Measurements from ENCODE around the gene PFN4. TPM values are rescaled to one million over a fixed set of nuclear protein-coding genes. Genes with fewer than 3 reads are reported as not detected.

Gene PFN4
- total RNA-seq: under 1 TPM in 4 of 6 experiments, not detected in 2; 0.22 to 0.66 (median 0.30) TPM
- long read RNA-seq: 0 reads

GRCh38 chr2:24123195-24123921 lies at the start of gene PFN4, which contains the start of gene FAM228B:
Gene PFN4, minus strand, starts transcription at chr2:24123334. Its CDS starts 799 bp downstream, at chr2:24122535.
Gene FAM228B, plus strand, starts transcription at chr2:24123469. Its CDS starts 893 bp downstream, at chr2:24124362.
- Histone ChIP-seq H3K4me3 (peak within 1 kb of the TSS; percentile 53 to 74 (median 73)), H3K9me3 (no peaks in the 10 kb centered on the region), H3K4me1 (no peaks in the 10 kb centered on the region), H3K27me3 (no peaks in the 10 kb centered on the region), H3K27ac (peak within 1 kb of the TSS; percentile 65 to 72 (median 68)), H3K36me3 (no peaks in the 10 kb centered on the region)
- TF ChIP-seq POLR2A (IDR thresholded peaks at IDR 0.05) (peak; percentile 80), CTCF (IDR thresholded peaks at IDR 0.05) (no peak)
- intact Hi-C loops (cut with DNase I): no loop called here
- peak; percentile 97 to 99 (median 98) for ATAC-seq
- DNase-seq: peak; percentile 88 to 92 (median 91)
- WGBS (ENCODE audit: insufficient coverage, low coverage, low lambda C conversion rate, missing lambda C conversion rate): 0% methylated on average over 3 of the region's 103 CpGs

GRCh38 chr2:24169023-24169422 lies 45.9 kb upstream of the PFN4 start:
- WGBS (ENCODE audit: insufficient coverage, low coverage, low lambda C conversion rate, missing lambda C conversion rate): no CpG with 5 or more reads among the region's 5 CpGs
- no peaks in the 10 kb centered on the region for H3K36me3 ChIP-seq
- H3K4me1 ChIP-seq: no peaks in the 10 kb centered on the region
- H3K4me3 ChIP-seq: no peak overlapping the region
- DNase-seq (no peak), ATAC-seq (no peak)
- H3K27me3 ChIP-seq: no peaks in the 10 kb centered on the region
- no peak for TF ChIP-seq CTCF (IDR thresholded peaks at IDR 0.05)
- no peak for TF ChIP-seq POLR2A (IDR thresholded peaks at IDR 0.05)
- intact Hi-C loops (cut with DNase I): no loop called here
- no peaks in the 10 kb centered on the region for H3K9me3 ChIP-seq
- no peak overlapping the region for H3K27ac ChIP-seq

- no peak overlapping the region for H3K4me3 ChIP-seq
- H3K4me1 ChIP-seq: no peaks in the 10 kb centered on the region
- intact Hi-C loops (cut with DNase I): no loop called here
- DNase-seq (peak in 1 of 3 donors; percentile 41), ATAC-seq (peak; percentile 52 to 80 (median 72))
- 88% methylated on average over 4 of the region's 8 CpGs for WGBS (ENCODE audit: insufficient coverage, low coverage, low lambda C conversion rate, missing lambda C conversion rate)
- no peaks in the 10 kb centered on the region for H3K9me3 ChIP-seq
- H3K27ac ChIP-seq: no peak overlapping the region
- H3K27me3 ChIP-seq: no peaks in the 10 kb centered on the region
- peak; percentile 41 to 58 (median 45) for TF ChIP-seq CTCF (IDR thresholded peaks at IDR 0.05)
- no peak for TF ChIP-seq POLR2A (IDR thresholded peaks at IDR 0.05)
- no peaks in the 10 kb centered on the region for H3K36me3 ChIP-seq
Measured at GRCh38 chr2:24164416-24164973, 41.4 kb upstream of the PFN4 start.

GRCh38 chr2:24163601-24164000 lies 40.5 kb upstream of the PFN4 start:
- 71% methylated on average over 2 of the region's 2 CpGs for WGBS (ENCODE audit: insufficient coverage, low coverage, low lambda C conversion rate, missing lambda C conversion rate)
- no peak overlapping the region for H3K27ac ChIP-seq
- H3K27me3 ChIP-seq: no peaks in the 10 kb centered on the region
- TF ChIP-seq CTCF (IDR thresholded peaks at IDR 0.05) (no peak), POLR2A (IDR thresholded peaks at IDR 0.05) (no peak)
- no peak for ATAC-seq
- intact Hi-C loops (cut with DNase I): no loop called here
- no peak for DNase-seq
- no peak overlapping the region for H3K4me3 ChIP-seq
- H3K36me3 ChIP-seq: no peaks in the 10 kb centered on the region
- no peaks in the 10 kb centered on the region for H3K9me3 ChIP-seq
- H3K4me1 ChIP-seq: no peaks in the 10 kb centered on the region
